Effector memory CD4-positive, alpha-beta T cell (primary cell): ENCODE data around the gene KDELR1.

Experiments used
- DNase-seq, 3 donors: peaks; one replicate each; pipeline ENCODE4 v3.0.0-alpha.2; 2020
- H3K27ac ChIP-seq: 2 replicates; pipeline ENCODE4 v1.7.0; 2013; ENCODE audit warnings: mild to moderate bottlenecking, low read length, moderate library complexity; ENCODE audit not compliant: insufficient read depth, poor library complexity, severe bottlenecking
- H3K27me3 ChIP-seq: replicated peaks from 2 replicates; pipeline ENCODE4 v1.7.0; 2013; ENCODE audit warnings: mild to moderate bottlenecking, low read length; ENCODE audit not compliant: insufficient read depth, control insufficient read depth, poor library complexity, severe bottlenecking
- H3K36me3 ChIP-seq: 2 replicates; pipeline ENCODE4 v1.7.0; 2013; ENCODE audit warnings: mild to moderate bottlenecking, low read length, moderate library complexity; ENCODE audit not compliant: control insufficient read depth, insufficient read depth
- H3K4me1 ChIP-seq: 2 replicates; pipeline ENCODE4 v1.7.0; 2013; ENCODE audit warnings: low read length, mild to moderate bottlenecking; ENCODE audit not compliant: control insufficient read depth, insufficient read depth, poor library complexity, severe bottlenecking
- H3K4me3 ChIP-seq: 2 replicates; pipeline ENCODE4 v1.7.0; 2013; ENCODE audit warnings: low read length, low read depth, mild to moderate bottlenecking; ENCODE audit not compliant: insufficient read depth, poor library complexity, severe bottlenecking
- H3K9me3 ChIP-seq: 2 replicates; pipeline ENCODE4 v1.7.0; 2013; ENCODE audit warnings: mild to moderate bottlenecking, low read length, moderate library complexity; ENCODE audit not compliant: control insufficient read depth

The KDELR1 gene

GRCh38 chr19:48362716-48363499 is 28.4 kb downstream of the KDELR1 start:
- peaks cover 4% of the 10 kb centered on the region for H3K36me3 ChIP-seq
- H3K4me1 ChIP-seq, result peaks cover 12% of the 10 kb centered on the region
- DNase-seq, result peak; percentile 77 to 87 (median 80)
- H3K4me3 ChIP-seq, result peak overlapping the region; percentile 66
- no peaks in the 10 kb centered on the region for H3K27me3 ChIP-seq
- H3K9me3 ChIP-seq, result no peaks in the 10 kb centered on the region
- peak overlapping the region; percentile 76 for H3K27ac ChIP-seq

DNA sequence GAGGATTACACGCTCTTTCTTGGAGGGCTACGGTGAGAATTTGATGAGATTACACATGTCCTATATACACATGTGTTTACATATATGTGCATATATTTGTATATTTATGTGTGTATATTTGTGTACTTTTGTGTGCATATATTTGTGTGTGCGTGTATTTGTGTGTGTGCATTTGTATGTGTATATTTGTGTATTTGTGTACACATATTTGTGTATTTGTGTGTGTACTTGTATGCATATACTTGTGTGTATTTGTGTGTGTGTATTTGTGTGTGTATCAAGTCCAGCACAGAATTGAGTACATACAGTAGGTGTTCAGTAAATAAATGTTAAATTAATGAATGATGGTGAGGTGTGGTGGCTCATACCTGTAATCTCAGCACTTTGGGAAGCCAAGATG is 29.4 kb downstream of the KDELR1 start:
- Histone ChIP-seq H3K36me3 (peaks cover 4% of the 10 kb centered on the region), H3K4me3 (no peak overlapping the region), H3K27ac (no peak overlapping the region), H3K27me3 (no peaks in the 10 kb centered on the region), H3K4me1 (peaks cover 12% of the 10 kb centered on the region), H3K9me3 (no peaks in the 10 kb centered on the region)
- DNase-seq, result no peak

GRCh38 chr19:48359123-48359522 is 32.2 kb downstream of the KDELR1 start:
- H3K4me3 ChIP-seq, result no peak overlapping the region
- peaks cover 4% of the 10 kb centered on the region for H3K36me3 ChIP-seq
- peaks cover 9% of the 10 kb centered on the region for H3K4me1 ChIP-seq
- H3K9me3 ChIP-seq, result no peaks in the 10 kb centered on the region
- DNase-seq, result no peak
- H3K27ac ChIP-seq, result no peak overlapping the region
- H3K27me3 ChIP-seq, result no peaks in the 10 kb centered on the region

DNA sequence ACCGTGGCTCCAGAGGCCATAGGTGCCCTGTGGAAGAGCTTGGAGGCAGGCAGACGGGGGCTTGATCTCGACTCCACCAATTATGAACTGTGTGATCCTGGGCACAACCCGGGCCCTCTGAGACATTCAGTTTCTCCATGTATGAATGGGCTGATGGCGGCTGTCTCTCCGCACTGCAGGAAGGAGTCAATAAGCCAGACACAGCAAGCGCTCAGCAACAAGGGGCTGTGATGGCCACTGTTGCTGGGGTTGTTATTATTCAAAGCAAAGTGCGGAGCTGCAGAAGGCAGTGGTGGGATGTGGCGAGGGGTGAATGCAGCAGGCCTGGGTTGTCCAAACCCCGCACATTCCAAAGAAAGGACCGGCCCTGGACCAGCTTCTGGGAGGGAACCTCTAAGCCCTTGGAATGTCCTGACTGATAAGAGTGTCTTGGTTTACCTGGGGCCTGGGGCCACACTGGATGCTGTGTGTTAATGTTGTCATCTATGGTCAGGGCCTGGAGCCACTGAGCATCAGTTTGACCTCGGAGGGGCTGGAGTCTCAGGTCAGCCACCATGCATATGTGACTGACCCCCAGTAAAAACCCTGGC is 35.9 kb downstream of the KDELR1 start:
- Histone ChIP-seq H3K4me1 (no peaks in the 10 kb centered on the region), H3K27ac (no peak overlapping the region), H3K9me3 (no peaks in the 10 kb centered on the region), H3K4me3 (no peak overlapping the region), H3K27me3 (no peaks in the 10 kb centered on the region), H3K36me3 (peaks cover 4% of the 10 kb centered on the region)
- DNase-seq, result no peak

- no peaks in the 10 kb centered on the region for H3K9me3 ChIP-seq
- no peaks in the 10 kb centered on the region for H3K27me3 ChIP-seq
- H3K4me1 ChIP-seq, result no peaks in the 10 kb centered on the region
- no peaks in the 10 kb centered on the region for H3K36me3 ChIP-seq
- H3K27ac ChIP-seq, result no peak overlapping the region
- no peak for DNase-seq
- H3K4me3 ChIP-seq, result no peak overlapping the region
These were observed 36.9 kb downstream of the KDELR1 start for GRCh38 chr19:48354332-48354992.

DNA sequence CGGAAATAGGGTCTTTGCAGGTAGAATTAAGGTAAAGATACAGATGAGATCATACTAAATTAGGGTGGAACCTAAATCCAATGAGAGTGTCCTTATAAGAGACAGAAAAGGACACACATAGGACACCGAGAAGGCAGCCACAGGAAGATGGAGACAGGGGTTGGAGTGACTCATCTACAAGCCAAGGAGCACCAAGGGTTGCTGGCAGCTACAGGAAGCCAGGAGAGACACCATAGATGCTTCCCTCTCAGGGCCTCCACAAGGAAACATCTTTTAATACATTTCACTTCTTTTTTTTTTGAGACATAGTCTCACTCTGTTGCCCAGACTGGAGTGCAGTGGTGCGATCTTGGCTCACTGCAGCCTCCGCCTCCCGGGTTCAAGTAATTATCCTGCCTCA is 37.7 kb downstream of the KDELR1 start:
- no peak overlapping the region for H3K27ac ChIP-seq
- H3K27me3 ChIP-seq, result no peaks in the 10 kb centered on the region
- no peak overlapping the region for H3K4me3 ChIP-seq
- no peaks in the 10 kb centered on the region for H3K4me1 ChIP-seq
- DNase-seq, result no peak
- no peaks in the 10 kb centered on the region for H3K9me3 ChIP-seq
- no peaks in the 10 kb centered on the region for H3K36me3 ChIP-seq

DNA sequence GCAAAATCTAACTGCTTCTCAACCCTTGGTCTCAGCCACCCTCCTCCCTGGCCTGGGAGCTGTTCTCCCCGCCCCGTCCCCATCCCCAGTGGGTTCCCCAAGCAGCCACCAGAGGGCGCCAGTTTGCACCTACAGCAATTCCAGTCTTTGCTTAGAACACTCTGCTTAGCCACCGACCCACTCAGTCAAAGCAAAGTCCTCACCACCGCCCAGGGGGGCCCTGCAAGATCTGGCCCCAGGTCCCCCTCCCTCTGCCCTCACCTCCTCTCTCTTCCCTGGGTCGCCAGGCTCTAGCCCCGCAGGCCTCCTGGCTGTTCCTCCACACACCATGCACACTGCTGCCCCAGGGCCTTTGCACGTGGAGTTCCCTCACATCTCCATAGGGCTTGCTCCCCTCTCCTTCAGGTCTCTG is 40.0 kb downstream of the KDELR1 start:
- H3K27me3 ChIP-seq, result no peaks in the 10 kb centered on the region
- H3K4me3 ChIP-seq, result no peak overlapping the region
- no peaks in the 10 kb centered on the region for H3K9me3 ChIP-seq
- H3K27ac ChIP-seq, result no peak overlapping the region
- no peaks in the 10 kb centered on the region for H3K36me3 ChIP-seq
- DNase-seq, result peak; percentile 53 to 66 (median 53)
- H3K4me1 ChIP-seq, result no peaks in the 10 kb centered on the region

DNA sequence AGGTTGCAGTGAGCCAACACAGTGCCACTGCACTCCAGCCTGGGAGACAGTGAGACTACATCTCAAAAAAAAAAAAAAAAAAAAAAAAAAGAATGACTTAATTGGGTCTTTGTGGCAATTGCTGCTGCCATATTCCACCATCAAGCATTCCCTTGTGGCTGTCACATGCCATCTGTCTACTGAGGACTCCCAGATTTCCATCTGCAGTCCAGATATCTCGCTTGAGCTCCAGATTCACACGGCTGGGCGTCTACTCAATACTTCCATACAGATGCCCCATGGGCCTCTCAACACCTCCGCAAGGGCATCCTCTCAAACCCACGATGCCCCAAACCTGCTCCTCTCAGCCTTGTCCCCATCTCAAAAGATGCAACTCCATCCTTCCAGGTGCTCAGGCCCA is 40.5 kb downstream of the KDELR1 start:
- H3K4me3 ChIP-seq, result no peak overlapping the region
- DNase-seq, result no peak
- H3K36me3 ChIP-seq, result no peaks in the 10 kb centered on the region
- H3K27ac ChIP-seq, result no peak overlapping the region
- H3K27me3 ChIP-seq, result no peaks in the 10 kb centered on the region
- H3K9me3 ChIP-seq, result no peaks in the 10 kb centered on the region
- H3K4me1 ChIP-seq, result no peaks in the 10 kb centered on the region

- no peak for DNase-seq
- H3K27me3 ChIP-seq, result no peaks in the 10 kb centered on the region
- no peaks in the 10 kb centered on the region for H3K36me3 ChIP-seq
- H3K4me3 ChIP-seq, result no peak overlapping the region
- H3K4me1 ChIP-seq, result no peaks in the 10 kb centered on the region
- no peaks in the 10 kb centered on the region for H3K9me3 ChIP-seq
- no peak overlapping the region for H3K27ac ChIP-seq
These were observed 42.6 kb downstream of the KDELR1 start for GRCh38 chr19:48348737-48349136.

- no peaks in the 10 kb centered on the region for H3K4me1 ChIP-seq
- H3K4me3 ChIP-seq, result no peak overlapping the region
- no peaks in the 10 kb centered on the region for H3K9me3 ChIP-seq
- no peak overlapping the region for H3K27ac ChIP-seq
- no peaks in the 10 kb centered on the region for H3K27me3 ChIP-seq
- no peak for DNase-seq
- H3K36me3 ChIP-seq, result no peaks in the 10 kb centered on the region
These were observed 43.3 kb downstream of the KDELR1 start for GRCh38 chr19:48348045-48348444.
